SK-N-SH (cell line): ENCODE data around the gene CFAP221.

Source experiments
- CTCF ChIP-seq: fragments of 200-600 bp; sonication (generic); IDR thresholded peaks from 2 replicates; pipeline ENCODE4 v1.6.1; 2017; ENCODE audit warnings: antibody characterized with exemption, mild to moderate bottlenecking, moderate library complexity
- POLR2AphosphoS5 ChIP-seq: IDR thresholded peaks from 2 replicates; pipeline ENCODE4 v1.6.1; 2012; ENCODE audit warnings: low read depth, low read length
- TF ChIP-seq, protein P1 (sequence below): IDR thresholded peaks from 2 replicates; pipeline ENCODE4 v1.4.0; 2012; ENCODE audit warnings: low read depth, borderline replicate concordance

GRCh38 chr2:119662297-119662696, 118.0 kb downstream of the CFAP221 start:
- TF ChIP-seq CTCF (no peak), POLR2AphosphoS5 (no peak)
- TF ChIP-seq, protein P1, sequence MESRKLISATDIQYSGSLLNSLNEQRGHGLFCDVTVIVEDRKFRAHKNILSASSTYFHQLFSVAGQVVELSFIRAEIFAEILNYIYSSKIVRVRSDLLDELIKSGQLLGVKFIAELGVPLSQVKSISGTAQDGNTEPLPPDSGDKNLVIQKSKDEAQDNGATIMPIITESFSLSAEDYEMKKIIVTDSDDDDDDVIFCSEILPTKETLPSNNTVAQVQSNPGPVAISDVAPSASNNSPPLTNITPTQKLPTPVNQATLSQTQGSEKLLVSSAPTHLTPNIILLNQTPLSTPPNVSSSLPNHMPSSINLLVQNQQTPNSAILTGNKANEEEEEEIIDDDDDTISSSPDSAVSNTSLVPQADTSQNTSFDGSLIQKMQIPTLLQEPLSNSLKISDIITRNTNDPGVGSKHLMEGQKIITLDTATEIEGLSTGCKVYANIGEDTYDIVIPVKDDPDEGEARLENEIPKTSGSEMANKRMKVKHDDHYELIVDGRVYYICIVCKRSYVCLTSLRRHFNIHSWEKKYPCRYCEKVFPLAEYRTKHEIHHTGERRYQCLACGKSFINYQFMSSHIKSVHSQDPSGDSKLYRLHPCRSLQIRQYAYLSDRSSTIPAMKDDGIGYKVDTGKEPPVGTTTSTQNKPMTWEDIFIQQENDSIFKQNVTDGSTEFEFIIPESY: no peak
